Astrocyte (in vitro differentiated cells and primary cell): ENCODE measurements around the gene CES5A. TPM values are rescaled to one million over a fixed set of nuclear protein-coding genes. Genes with fewer than 3 reads are reported as not detected.
"Not testable (repeated sequence)": the region's sequence is repeated elsewhere in the genome, so short reads cannot be mapped to it uniquely, and the experiment has no call there.

ENCODE experiments used
- DNase-seq: peaks from one replicate; pipeline ENCODE4 v3.0.0-alpha.2; 2010; ENCODE audit warnings: low read depth
- FAIRE-seq: peaks from 2 replicates; lab custom pipeline; 2011; peaks lifted over from hg19 to GRCh38; lab: Jason Lieb, UNC
- H2AFZ ChIP-seq: 2 replicates; pipeline ENCODE4 v1.6.0; 2012; ENCODE audit warnings: low read depth, low read length, inconsistent platforms
- H3K27ac ChIP-seq: 2 replicates; pipeline ENCODE4 v1.5.1; 2011; ENCODE audit warnings: low read depth, low read length, inconsistent platforms
- H3K27me3 ChIP-seq: 2 replicates; pipeline ENCODE4 v1.6.0; 2011; ENCODE audit warnings: low read length, inconsistent platforms; ENCODE audit not compliant: insufficient read depth
- H3K36me3 ChIP-seq: 2 replicates; pipeline ENCODE4 v1.5.1; 2011; ENCODE audit warnings: low read length, inconsistent platforms; ENCODE audit not compliant: insufficient read depth
- H3K4me1 ChIP-seq: 2 replicates; pipeline ENCODE4 v1.5.1; 2011; ENCODE audit warnings: low read length, inconsistent platforms; ENCODE audit not compliant: insufficient read depth
- H3K4me2 ChIP-seq: 2 replicates; pipeline ENCODE4 v1.6.0; 2012; ENCODE audit warnings: low read length, inconsistent platforms
- H3K4me3 ChIP-seq: 2 replicates; pipeline ENCODE4 v1.5.1; 2011; ENCODE audit warnings: low read depth, mild to moderate bottlenecking, low read length, inconsistent platforms; ENCODE audit not compliant: insufficient read depth
- H3K79me2 ChIP-seq: 2 replicates; pipeline ENCODE4 v1.6.0; 2012; ENCODE audit warnings: mild to moderate bottlenecking, low read length, inconsistent platforms; ENCODE audit not compliant: insufficient read depth
- H3K9ac ChIP-seq: 2 replicates; pipeline ENCODE4 v1.6.0; 2012; ENCODE audit warnings: mild to moderate bottlenecking, low read length, inconsistent platforms
- H3K9me3 ChIP-seq: 2 replicates; pipeline ENCODE4 v1.5.1; 2012; ENCODE audit warnings: low read depth, mild to moderate bottlenecking, low read length, inconsistent platforms; ENCODE audit not compliant: insufficient read depth
- H4K20me1 ChIP-seq: 2 replicates; pipeline ENCODE4 v1.6.0; 2012; ENCODE audit warnings: low read length, inconsistent platforms; ENCODE audit not compliant: insufficient read depth
- H3K27ac Mint-ChIP-seq: one replicate; pipeline ENCODE4 v1.8.0; 2021; ENCODE audit warnings: mild to moderate bottlenecking, mixed read lengths; ENCODE audit not compliant: unreplicated experiment
- H3K27me3 Mint-ChIP-seq: one replicate; pipeline ENCODE4 v1.8.0; 2021; ENCODE audit warnings: low read depth, mixed read lengths; ENCODE audit not compliant: unreplicated experiment
- H3K36me3 Mint-ChIP-seq: one replicate; pipeline ENCODE4 v1.8.0; 2021; ENCODE audit warnings: low read depth, mixed read lengths; ENCODE audit not compliant: unreplicated experiment
- H3K4me1 Mint-ChIP-seq: one replicate; pipeline ENCODE4 v1.8.0; 2021; ENCODE audit warnings: low read depth, mixed read lengths; ENCODE audit not compliant: unreplicated experiment
- H3K4me3 Mint-ChIP-seq: one replicate; pipeline ENCODE4 v1.8.0; 2021; ENCODE audit warnings: mild to moderate bottlenecking, moderate library complexity, mixed read lengths; ENCODE audit not compliant: unreplicated experiment
- H3K9me3 Mint-ChIP-seq: one replicate; pipeline ENCODE4 v1.8.0; 2021; ENCODE audit warnings: mild to moderate bottlenecking, mixed read lengths; ENCODE audit not compliant: unreplicated experiment
- CTCF ChIP-seq: IDR thresholded peaks from 2 replicates; pipeline ENCODE4 v1.5.1; 2011; ENCODE audit warnings: low read depth, mild to moderate bottlenecking, inconsistent platforms, low read length, moderate library complexity; ENCODE audit not compliant: insufficient read depth
- EZH2 ChIP-seq: IDR thresholded peaks from 2 replicates; pipeline ENCODE4 v1.6.1; 2012; ENCODE audit warnings: mild to moderate bottlenecking, low read length, inconsistent platforms; ENCODE audit not compliant: insufficient read depth
- total RNA-seq: library from RNA; stranded (reverse); gene quantifications from 2 replicates; pipeline ENCODE4 v1.2.1, GENCODE V29; 2021

Gene CES5A
- total RNA-seq, 1 donor from 2014 or later = not detected

DNA sequence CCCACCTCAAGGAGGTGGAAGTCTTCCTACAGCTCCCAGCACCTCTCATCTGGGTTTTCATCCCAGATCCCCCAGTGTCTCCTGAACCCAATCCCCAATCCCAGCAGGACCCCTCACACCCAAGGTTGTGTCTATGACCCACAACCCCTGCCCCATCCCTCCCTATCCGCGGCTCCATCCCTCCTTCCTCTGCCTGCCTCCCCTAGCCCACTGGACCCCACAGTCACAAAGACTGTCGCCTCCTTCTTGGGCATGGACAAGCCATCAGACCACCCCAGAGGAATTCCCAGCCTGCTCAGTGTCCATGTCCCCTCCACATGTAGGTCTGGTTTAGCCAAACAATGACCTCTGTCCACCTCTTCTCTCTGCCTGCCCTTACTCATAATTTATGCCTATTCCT, 54.6 kb downstream of the CES5A start:
- Histone ChIP-seq H3K27ac (no peak overlapping the region), H3K79me2 (no peaks in the 10 kb centered on the region), H2AFZ (no peak overlapping the region), H4K20me1 (no peaks in the 10 kb centered on the region), H3K4me1 (no peaks in the 10 kb centered on the region), H3K4me2 (no peak overlapping the region), H3K27me3 (no peaks in the 10 kb centered on the region), H3K9me3 (peaks cover 4% of the 10 kb centered on the region), H3K36me3 (no peaks in the 10 kb centered on the region), H3K9ac (no peak overlapping the region), H3K4me3 (no peak overlapping the region)
- Mint-ChIP-seq H3K4me3 (no peak overlapping the region), H3K9me3 (peaks cover 5% of the 10 kb centered on the region), H3K4me1 (no peaks in the 10 kb centered on the region), H3K36me3 (no peaks in the 10 kb centered on the region), H3K27ac (no peak overlapping the region), H3K27me3 (peaks cover 61% of the 10 kb centered on the region)
- DNase-seq (no peak), FAIRE-seq (no peak)
- no peak for TF ChIP-seq EZH2
- no peak for TF ChIP-seq CTCF

- Mint-ChIP-seq H3K4me1 (no peaks in the 10 kb centered on the region), H3K27me3 (peaks cover 62% of the 10 kb centered on the region), H3K9me3 (peaks cover 5% of the 10 kb centered on the region), H3K27ac (no peak overlapping the region), H3K36me3 (no peaks in the 10 kb centered on the region), H3K4me3 (no peak overlapping the region)
- Histone ChIP-seq H4K20me1 (no peaks in the 10 kb centered on the region), H3K4me3 (no peak overlapping the region), H3K27ac (no peak overlapping the region), H2AFZ (no peak overlapping the region), H3K79me2 (no peaks in the 10 kb centered on the region), H3K9ac (no peak overlapping the region), H3K9me3 (peaks cover 4% of the 10 kb centered on the region), H3K4me2 (no peak overlapping the region), H3K27me3 (no peaks in the 10 kb centered on the region), H3K36me3 (no peaks in the 10 kb centered on the region), H3K4me1 (no peaks in the 10 kb centered on the region)
- no peak for FAIRE-seq
- TF ChIP-seq EZH2 = no peak
- TF ChIP-seq CTCF = no peak
- DNase-seq = no peak
These were observed 57.8 kb downstream of the CES5A start for GRCh38 chr16:55817236-55817912.

GRCh38 chr16:55816222-55816621, 59.0 kb downstream of the CES5A start:
- not testable (repeated sequence) for H3K27ac Mint-ChIP-seq, H3K4me1 ChIP-seq, H3K79me2 ChIP-seq, H3K4me3 ChIP-seq, H3K9me3 Mint-ChIP-seq, H3K27ac ChIP-seq, DNase-seq, H3K9ac ChIP-seq, H2AFZ ChIP-seq, H3K9me3 ChIP-seq, H3K4me1 Mint-ChIP-seq, H3K4me3 Mint-ChIP-seq, H3K36me3 Mint-ChIP-seq, FAIRE-seq, H4K20me1 ChIP-seq, H3K4me2 ChIP-seq, H3K36me3 ChIP-seq, H3K27me3 ChIP-seq
- H3K27me3 Mint-ChIP-seq = peaks cover 64% of the 10 kb centered on the region
